PFSK-1 (cell line): ENCODE data around the gene UGGT2.

ENCODE experiments used
- FOXP2 ChIP-seq: optimal IDR thresholded peaks from 2 replicates; pipeline ENCODE3; 2011; ENCODE audit warnings: borderline replicate concordance, control low read depth, inconsistent platforms; ENCODE audit not compliant: insufficient read depth; ENCODE audit errors: extremely low read length, extremely low read depth
- POLR2AphosphoS5 ChIP-seq: IDR thresholded peaks from 2 replicates; pipeline ENCODE4 v1.6.1; 2012; ENCODE audit warnings: low read depth, mild to moderate bottlenecking, control low read depth, low read length, moderate library complexity
- REST ChIP-seq, 2 experiments: IDR thresholded peaks; 2 replicates each; pipeline versions ENCODE4 v1.6.1 to v1.8.0; 2011 to 2012; ENCODE audit warnings: low read depth in 2 of 2, low read length in 2 of 2, control low read depth in 1 of 2, inconsistent platforms in 1 of 2, mild to moderate bottlenecking in 1 of 2, moderate library complexity in 1 of 2; ENCODE audit not compliant: insufficient read depth in 1 of 2
- SIN3A ChIP-seq: IDR thresholded peaks from 2 replicates; pipeline ENCODE4 v1.6.1; 2012; ENCODE audit warnings: mild to moderate bottlenecking, low read length, moderate library complexity, borderline replicate concordance; ENCODE audit not compliant: insufficient read depth
- TAF1 ChIP-seq: IDR thresholded peaks from 2 replicates; pipeline ENCODE4 v1.6.1; 2012; ENCODE audit warnings: low read length, control low read depth, borderline replicate concordance; ENCODE audit not compliant: insufficient read depth

The UGGT2 gene

DNA sequence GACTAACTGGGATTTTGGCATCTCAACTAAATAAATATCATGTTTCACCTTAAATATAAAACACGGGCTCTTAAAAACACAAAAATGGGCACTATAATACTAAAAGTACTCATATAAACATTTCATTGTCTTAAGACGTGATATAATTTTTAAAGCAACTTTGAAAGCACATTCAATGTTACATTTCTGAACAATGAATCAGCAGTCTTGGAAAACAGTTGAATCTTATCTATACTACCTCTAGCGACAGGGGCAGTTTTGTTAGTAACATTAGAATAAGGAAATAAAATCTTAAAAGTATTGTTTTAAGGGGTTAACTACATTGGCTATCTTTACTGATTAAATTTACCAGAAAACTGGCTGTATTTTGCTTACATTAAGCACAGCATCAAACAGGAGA lies 156.9 kb downstream of the UGGT2 start:
- TF ChIP-seq SIN3A = no peak
- no peak for TF ChIP-seq REST (IDR thresholded peaks at IDR 0.05; ENCODE audit: insufficient read depth in 1 of 2, low read depth in 2 of 2, low read length in 2 of 2)
- TF ChIP-seq TAF1 = no peak

- TF ChIP-seq FOXP2 (no peak), REST (IDR thresholded peaks at IDR 0.05; ENCODE audit: insufficient read depth in 1 of 2, low read depth in 2 of 2, low read length in 2 of 2) (no peak), SIN3A (no peak), TAF1 (no peak), POLR2AphosphoS5 (no peak)
These were observed 159.3 kb downstream of the UGGT2 start for GRCh38 chr13:95893861-95894260.

- TF ChIP-seq REST (IDR thresholded peaks at IDR 0.05; ENCODE audit: insufficient read depth in 1 of 2, low read depth in 2 of 2, low read length in 2 of 2) (no peak), FOXP2 (no peak), POLR2AphosphoS5 (no peak), TAF1 (no peak)
These were observed 171.1 kb downstream of the UGGT2 start for GRCh38 chr13:95882121-95882520.

GRCh38 chr13:95880331-95880730 lies 172.9 kb downstream of the UGGT2 start:
- TF ChIP-seq POLR2AphosphoS5 (no peak), REST (IDR thresholded peaks at IDR 0.05; ENCODE audit: insufficient read depth in 1 of 2, low read depth in 2 of 2, low read length in 2 of 2) (no peak), SIN3A (no peak), FOXP2 (no peak), TAF1 (no peak)

- TF ChIP-seq TAF1 (no peak), REST (IDR thresholded peaks at IDR 0.05; ENCODE audit: insufficient read depth in 1 of 2, low read depth in 2 of 2, low read length in 2 of 2) (no peak), POLR2AphosphoS5 (no peak), FOXP2 (no peak), SIN3A (no peak)
These were observed 178.9 kb downstream of the UGGT2 start for GRCh38 chr13:95874286-95874685.
